ENCODE data around the gene KRTAP5-1. TPM values are rescaled to one million over a fixed set of nuclear protein-coding genes. Genes with fewer than 3 reads are reported as not detected.

The KRTAP5-1 gene
- total RNA-seq, 2 donors from 2014 or later, result not detected

GRCh38 chr11:1568441-1568911 lies 16.6 kb downstream of the KRTAP5-1 start:
- Histone ChIP-seq H3K36me3 (peaks cover under 1% of the 10 kb centered on the region), H3K27ac (no peak overlapping the region), H3K27me3 (replicated peaks; ENCODE audit: insufficient read depth) (no peaks in the 10 kb centered on the region), H3K4me1 (ENCODE audit: control insufficient read depth in 1 of 2, low read depth in 2 of 2) (peaks cover 13 to 78% of the 10 kb centered on the region in 2 donors), H3K4me3 (no peak overlapping the region), H3K9me3 (no peaks in the 10 kb centered on the region)
- ATAC-seq (ENCODE audit: insufficient number of reproducible peaks, low FRiP score, low read depth) (no peak), DNase-seq (ENCODE audit: low spot score) (no peak)
- TF ChIP-seq, protein P1, sequence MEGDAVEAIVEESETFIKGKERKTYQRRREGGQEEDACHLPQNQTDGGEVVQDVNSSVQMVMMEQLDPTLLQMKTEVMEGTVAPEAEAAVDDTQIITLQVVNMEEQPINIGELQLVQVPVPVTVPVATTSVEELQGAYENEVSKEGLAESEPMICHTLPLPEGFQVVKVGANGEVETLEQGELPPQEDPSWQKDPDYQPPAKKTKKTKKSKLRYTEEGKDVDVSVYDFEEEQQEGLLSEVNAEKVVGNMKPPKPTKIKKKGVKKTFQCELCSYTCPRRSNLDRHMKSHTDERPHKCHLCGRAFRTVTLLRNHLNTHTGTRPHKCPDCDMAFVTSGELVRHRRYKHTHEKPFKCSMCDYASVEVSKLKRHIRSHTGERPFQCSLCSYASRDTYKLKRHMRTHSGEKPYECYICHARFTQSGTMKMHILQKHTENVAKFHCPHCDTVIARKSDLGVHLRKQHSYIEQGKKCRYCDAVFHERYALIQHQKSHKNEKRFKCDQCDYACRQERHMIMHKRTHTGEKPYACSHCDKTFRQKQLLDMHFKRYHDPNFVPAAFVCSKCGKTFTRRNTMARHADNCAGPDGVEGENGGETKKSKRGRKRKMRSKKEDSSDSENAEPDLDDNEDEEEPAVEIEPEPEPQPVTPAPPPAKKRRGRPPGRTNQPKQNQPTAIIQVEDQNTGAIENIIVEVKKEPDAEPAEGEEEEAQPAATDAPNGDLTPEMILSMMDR (IDR thresholded peaks at IDR 0.05), result no peak

- Histone ChIP-seq H3K27ac (no peak overlapping the region), H3K4me1 (ENCODE audit: control insufficient read depth in 1 of 2, low read depth in 2 of 2) (peaks cover 9 to 73% of the 10 kb centered on the region in 2 donors), H3K9me3 (no peaks in the 10 kb centered on the region), H3K36me3 (peaks cover 8% of the 10 kb centered on the region), H3K27me3 (replicated peaks; ENCODE audit: insufficient read depth) (no peaks in the 10 kb centered on the region), H3K4me3 (no peak overlapping the region)
- no peak for ATAC-seq (ENCODE audit: insufficient number of reproducible peaks, low FRiP score, low read depth)
- TF ChIP-seq, protein P1 (IDR thresholded peaks at IDR 0.05), result no peak
- no peak for DNase-seq (ENCODE audit: low spot score)
These were observed 17.4 kb downstream of the KRTAP5-1 start for GRCh38 chr11:1567721-1568100.

DNA sequence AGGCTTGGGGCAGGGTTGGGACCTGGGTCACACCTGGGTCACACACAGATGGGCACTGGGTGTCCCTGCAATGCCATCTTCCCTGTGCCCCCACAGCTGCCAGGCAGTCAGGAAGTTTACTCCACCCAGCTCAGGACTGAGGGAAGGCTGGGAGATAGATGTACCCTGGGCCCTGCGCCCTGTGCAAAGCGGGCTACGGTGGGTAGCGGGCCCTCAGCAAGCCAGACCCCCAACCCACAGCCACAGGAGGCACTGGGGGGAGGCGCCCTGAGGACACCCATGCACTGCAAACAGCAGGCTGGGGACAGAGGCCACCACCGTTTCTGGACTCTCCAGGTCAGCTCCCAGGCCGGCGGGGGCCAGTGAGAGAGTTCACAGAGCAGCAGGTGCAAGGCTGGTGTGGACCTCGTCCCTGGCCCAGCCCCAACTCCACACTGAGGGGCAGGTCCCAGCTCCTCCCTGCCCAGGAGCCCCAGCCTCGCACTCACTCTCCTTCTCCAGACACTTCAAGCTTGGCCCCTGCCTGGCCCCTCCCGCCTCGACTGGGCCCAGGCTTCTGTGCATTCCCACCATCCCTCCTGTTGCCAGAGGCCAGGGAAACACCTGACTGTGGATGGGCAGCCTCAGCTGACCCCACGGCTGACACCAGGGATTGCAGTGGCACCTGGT lies 17.9 kb downstream of the KRTAP5-1 start:
- DNase-seq (ENCODE audit: low spot score), result no peak
- Histone ChIP-seq H3K4me3 (no peak overlapping the region), H3K27ac (no peak overlapping the region), H3K27me3 (replicated peaks; ENCODE audit: insufficient read depth) (no peaks in the 10 kb centered on the region), H3K36me3 (peaks cover 10% of the 10 kb centered on the region), H3K4me1 (ENCODE audit: control insufficient read depth in 1 of 2, low read depth in 2 of 2) (peaks cover 9 to 71% of the 10 kb centered on the region in 2 donors), H3K9me3 (no peaks in the 10 kb centered on the region)
- TF ChIP-seq, protein P1 (IDR thresholded peaks at IDR 0.05), result no peak
- ATAC-seq (ENCODE audit: insufficient number of reproducible peaks, low FRiP score, low read depth), result no peak

- no peak for ATAC-seq (ENCODE audit: insufficient number of reproducible peaks, low FRiP score, low read depth)
- Histone ChIP-seq H3K36me3 (peaks cover 15% of the 10 kb centered on the region), H3K9me3 (no peaks in the 10 kb centered on the region), H3K27ac (no peak overlapping the region), H3K4me1 (ENCODE audit: control insufficient read depth in 1 of 2, low read depth in 2 of 2) (peaks cover 9 to 71% of the 10 kb centered on the region in 2 donors), H3K4me3 (no peak overlapping the region), H3K27me3 (replicated peaks; ENCODE audit: insufficient read depth) (no peaks in the 10 kb centered on the region)
- no peak for DNase-seq (ENCODE audit: low spot score)
- TF ChIP-seq, protein P1 (IDR thresholded peaks at IDR 0.05), result no peak
These were observed 18.6 kb downstream of the KRTAP5-1 start for GRCh38 chr11:1566381-1567051.

- peaks cover 17% of the 10 kb centered on the region for H3K36me3 ChIP-seq
- H3K27ac ChIP-seq, result no peak overlapping the region
- H3K4me1 ChIP-seq (ENCODE audit: control insufficient read depth in 1 of 2, low read depth in 2 of 2), result peaks cover 9 to 67% of the 10 kb centered on the region in 2 donors
- TF ChIP-seq, protein P1 (IDR thresholded peaks at IDR 0.05), result no peak
- DNase-seq (ENCODE audit: low spot score) (no peak), ATAC-seq (ENCODE audit: insufficient number of reproducible peaks, low FRiP score, low read depth) (no peak)
- H3K9me3 ChIP-seq, result no peaks in the 10 kb centered on the region
- no peaks in the 10 kb centered on the region for H3K27me3 ChIP-seq (replicated peaks; ENCODE audit: insufficient read depth)
- H3K4me3 ChIP-seq, result no peak overlapping the region
These were observed 19.2 kb downstream of the KRTAP5-1 start for GRCh38 chr11:1565904-1566247.

Measured in thoracic aorta (tissue), 2 donors.